ENCODE measurements around the gene PIGZ.
A peak's percentile ranks its signal among the peaks of the same experiment; 100 is the strongest.

Gene PIGZ

DNA sequence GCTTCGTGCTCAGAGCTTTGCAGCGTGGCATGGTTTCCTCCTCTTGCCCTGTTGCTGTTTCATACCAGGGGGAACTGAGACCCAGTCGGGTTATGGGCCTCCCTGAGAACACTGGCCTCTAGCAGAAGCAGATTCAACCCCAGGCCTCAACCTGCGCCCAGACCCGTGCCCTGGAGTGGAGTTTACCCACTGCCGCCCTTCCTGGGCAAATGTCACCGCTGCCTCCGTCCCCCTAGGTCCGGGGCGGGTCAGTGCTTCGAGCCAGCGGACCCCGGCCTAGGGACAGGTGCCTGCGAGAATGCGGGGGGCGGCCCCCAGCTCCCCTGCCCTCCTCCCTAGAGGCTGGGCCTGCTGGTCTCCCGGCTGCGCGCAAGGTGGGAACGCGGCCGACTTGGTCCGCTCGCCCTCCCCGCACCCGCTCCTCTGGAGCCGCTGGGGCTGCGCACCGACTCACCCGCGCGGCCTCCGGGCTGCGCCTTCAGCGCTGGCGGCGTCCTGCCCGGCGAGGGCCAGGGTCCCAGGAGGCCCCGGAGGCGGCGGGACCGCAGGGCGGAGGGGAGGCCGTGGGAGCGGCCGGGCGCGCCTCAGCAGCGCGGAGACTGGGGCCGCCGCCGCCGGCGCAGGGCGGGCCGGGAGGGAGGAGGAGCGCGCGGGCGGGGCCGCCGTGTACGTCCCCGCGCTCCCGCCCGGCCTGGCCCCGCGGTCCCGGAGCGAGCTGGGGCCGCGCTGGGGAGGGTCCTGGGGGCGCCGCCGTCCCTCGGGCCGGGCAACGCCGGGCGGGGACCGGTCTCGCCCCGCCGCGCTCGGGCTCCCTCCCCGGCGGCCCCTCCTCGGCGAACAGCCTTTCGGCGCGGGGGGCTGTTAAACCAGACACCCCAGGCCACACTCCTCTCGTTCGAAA, at the start of gene PIGZ:
Gene PIGZ, minus strand, starts transcription at position 601 of the 901 bp plus-strand sequence. CDS start 16,802 bp downstream, outside the sequence.
- DNase-seq = peak; percentile 65

GRCh38 chr3:197017003-197017402, 48.4 kb upstream of the PIGZ start:
- peak; percentile 14 for DNase-seq

- peak; percentile 13 for DNase-seq
These were observed 47.4 kb upstream of the PIGZ start for GRCh38 chr3:197015790-197016736.

DNA sequence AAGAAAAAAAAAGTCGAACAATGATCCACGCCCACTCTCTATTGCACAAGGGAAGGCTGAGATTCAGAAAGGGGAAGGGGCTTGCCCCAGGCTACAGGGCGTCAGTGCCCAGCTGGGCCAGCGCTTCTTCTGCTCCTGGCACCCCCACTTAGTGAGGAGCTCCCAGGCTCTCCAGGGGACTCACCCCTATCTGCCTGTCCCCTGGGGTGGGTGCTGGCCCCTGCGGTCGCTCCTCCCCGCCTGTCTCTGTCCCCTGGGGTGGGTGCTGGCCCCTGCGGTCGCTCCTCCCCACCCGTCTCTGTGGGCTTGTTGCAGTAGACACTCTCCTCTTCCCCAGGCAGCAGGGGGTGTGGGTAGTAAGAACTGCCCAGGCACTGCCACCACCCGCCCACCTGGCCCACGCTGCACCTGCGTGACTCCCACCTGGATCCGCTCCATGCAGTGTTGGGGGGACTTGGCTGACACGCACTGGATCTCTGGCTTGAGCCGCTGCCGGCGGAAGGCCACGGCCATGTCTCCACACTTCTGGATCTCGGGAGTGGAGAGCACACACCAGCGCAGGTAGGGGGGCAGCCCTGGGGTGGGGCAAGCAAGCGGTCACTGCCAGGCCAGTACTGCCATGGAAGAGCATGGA, 46.4 kb upstream of the PIGZ start:
- DNase-seq = no peak

DNA sequence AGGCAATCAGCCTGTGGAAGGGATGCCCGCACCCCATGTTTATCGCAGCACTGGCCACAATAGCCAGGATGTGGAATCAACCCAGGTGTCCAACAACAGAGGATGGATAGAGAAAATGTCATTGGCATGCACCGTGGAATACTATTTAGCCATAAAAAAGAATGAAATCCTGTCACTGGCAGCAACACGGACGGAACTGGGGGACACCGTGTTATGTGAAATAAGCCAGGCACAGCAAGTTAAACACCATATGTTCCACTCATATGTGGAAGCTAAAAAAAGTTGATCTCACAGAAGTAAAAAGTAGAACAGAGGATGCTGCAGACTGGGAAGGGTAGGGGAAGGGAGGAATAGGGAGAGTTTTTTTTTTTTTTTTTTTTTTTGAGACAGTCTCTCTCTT, 45.4 kb upstream of the PIGZ start:
- DNase-seq = no peak

GRCh38 chr3:197012540-197012883, 43.9 kb upstream of the PIGZ start:
- no peak for DNase-seq

DNA sequence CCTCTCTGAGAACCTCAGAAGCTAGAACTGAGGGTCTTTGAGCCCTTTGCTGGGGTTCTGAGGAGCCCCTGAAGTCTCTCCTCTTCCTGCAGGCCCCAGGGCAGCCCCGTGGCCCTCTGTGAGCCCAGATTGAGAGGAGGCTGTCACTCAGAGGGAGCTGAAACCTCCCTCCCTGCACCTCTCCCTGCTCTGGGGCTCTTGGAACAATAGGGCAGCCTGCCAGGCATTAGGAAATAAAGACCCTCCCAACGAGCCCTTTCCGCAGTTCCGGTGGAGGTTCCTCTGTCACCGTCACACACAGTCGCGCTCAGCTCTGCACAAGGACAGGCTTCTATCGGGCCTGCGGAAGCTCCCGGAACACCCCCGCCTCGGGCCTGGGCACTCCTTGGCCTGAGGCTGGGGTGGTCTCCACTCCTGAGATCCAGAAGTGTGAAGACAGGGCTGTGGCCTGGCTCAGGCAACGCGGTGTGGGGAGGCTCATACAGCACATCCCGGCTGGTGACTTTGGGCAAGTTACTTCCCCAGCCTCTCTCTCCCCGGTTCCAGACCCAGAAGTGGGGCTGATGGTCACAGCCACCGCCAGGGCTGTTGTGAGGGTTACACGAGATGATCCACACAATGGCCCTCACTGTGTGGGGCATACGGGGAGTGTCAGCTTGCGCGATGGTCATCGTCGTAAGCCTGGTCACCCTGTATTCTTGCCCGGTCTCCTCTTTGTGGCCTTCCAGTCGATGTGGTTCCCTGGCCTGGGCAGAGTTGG, 43.3 kb upstream of the PIGZ start:
- DNase-seq = no peak

DNA sequence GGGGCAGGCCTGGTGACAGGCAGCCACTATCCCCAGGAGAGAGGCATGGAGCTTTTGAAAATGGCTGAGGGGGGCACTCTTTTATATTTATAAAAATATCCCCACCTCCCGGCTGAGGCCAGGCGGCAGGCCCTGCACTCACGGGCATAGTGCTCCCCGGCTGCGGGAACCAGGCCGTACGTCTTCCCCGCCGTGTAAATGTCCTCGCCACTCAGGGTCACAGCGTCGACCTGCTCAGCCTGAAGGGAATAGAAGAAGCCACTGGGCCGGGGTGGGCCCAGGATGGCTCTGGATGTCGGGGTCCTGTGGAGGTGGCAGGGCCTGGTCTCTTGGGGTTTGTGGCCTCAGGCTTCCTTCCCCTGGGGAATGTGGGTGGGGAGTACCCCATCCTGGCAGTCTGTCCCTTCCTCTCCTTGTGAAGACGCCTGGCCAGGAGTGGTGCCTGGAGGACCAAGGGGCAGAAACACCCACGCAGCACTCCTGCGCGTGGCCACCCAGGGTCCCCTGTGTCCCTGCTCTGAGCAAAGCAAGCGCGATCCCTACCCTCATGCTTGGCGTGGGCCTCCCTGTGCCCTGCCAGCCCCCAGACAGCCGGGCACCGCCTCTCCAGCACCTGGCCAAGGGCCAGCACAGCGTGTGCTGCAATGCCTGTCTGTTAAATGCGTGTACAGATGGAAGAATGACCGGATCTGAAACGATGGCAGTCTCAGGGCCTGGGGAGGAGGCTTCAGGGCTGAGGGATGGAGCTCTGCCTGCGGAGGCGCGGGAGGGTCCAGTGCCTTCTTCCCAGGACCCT, 42.1 kb upstream of the PIGZ start:
- DNase-seq = no peak

- DNase-seq = no peak
These were observed 40.9 kb upstream of the PIGZ start for GRCh38 chr3:197009532-197010019.

DNA sequence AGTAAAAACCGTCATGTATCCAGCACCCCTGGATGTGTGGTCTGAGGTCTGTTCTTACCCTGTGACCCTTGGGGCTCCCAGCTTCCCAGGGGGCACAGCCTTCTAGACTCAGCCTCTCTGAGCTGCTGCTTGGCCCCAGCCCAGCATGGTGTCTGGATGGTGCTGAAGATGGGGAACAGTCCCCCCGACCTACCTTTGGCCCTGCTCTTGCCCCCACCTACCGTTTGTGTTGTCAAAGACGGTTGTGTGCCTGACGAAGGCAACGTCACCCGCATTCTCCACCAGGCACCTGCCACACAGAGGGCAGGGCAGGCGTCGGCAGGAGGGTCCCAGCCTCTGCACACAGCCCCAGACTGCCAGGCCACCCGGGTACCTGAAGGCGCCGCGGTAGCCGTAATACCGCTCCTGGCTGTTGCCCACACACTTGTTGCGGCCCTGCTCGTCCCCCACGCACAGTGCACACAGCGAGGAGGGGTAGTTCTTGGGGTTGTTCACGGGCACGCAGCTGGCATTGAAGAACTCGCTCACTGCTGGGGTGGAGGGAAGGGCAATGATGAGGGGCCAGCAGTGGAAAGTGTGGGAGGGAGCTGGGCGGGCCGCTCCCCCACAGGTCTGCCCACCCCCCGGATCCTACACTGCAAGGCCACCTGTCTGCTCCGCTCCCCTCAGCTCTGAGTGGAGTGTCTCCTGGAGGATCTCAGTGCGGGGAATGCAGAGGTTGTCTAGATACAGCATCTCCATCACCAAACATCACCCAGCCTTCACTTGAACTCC, 40.0 kb upstream of the PIGZ start:
- DNase-seq = no peak

- no peak for DNase-seq
These were observed 39.3 kb upstream of the PIGZ start for GRCh38 chr3:197007953-197008352.

DNA sequence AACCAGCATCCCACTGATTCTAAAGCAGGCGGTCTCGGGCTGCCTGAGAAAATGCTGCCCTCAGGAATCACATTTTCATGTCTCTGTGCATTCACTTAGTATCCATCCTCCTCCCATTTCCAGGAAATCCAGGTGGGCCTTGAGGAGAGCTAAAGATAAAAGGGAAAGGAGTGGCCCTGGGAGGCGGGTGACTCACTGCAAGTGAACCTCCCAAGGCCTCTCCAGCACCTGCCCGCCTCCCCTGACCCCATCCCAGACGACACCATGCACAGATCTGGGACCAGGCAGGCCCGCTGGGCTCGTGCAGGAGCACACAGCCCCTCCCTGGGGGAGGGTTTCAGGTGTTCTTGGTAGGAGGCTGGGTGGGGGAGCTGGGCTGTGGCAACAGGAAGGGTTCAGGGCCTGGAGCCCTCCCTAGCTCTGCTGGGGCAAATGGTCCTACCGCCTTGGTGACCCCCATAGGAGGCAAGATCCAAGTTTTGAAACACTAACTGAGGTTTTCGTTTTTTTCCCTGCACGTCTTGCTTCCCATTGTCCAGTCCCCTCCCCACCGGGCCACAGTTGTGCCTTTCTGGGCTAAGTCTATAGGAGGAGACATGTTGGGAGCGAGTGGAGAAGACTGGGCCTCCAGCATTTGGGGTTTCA, 38.8 kb upstream of the PIGZ start:
- DNase-seq = no peak

DNA sequence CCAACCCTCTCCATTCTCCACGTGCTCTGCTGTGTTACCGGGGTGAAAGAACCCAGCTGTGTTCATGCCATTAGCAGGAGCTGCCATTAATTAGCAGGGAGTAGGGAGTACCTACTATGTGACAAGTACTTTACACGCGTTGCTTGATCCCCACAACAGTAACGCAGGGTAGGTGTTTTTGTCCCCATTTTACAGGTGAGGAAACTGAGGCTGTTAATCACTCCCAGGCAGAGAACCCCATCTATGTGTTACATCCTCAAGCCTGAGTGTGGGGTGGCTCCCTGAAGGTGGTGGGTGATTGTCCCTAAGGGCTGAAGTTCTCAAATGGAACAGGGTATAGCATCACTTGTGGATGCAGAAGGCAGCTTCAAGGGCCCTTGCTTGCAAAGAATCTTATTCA, 38.2 kb upstream of the PIGZ start:
- DNase-seq = no peak

GRCh38 chr3:197006446-197006845, 37.8 kb upstream of the PIGZ start:
- DNase-seq = no peak

GRCh38 chr3:197003461-197004385, 35.1 kb upstream of the PIGZ start:
- no peak for DNase-seq

GRCh38 chr3:197002701-197003454, 34.2 kb upstream of the PIGZ start:
- DNase-seq = peak; percentile 99

DNA sequence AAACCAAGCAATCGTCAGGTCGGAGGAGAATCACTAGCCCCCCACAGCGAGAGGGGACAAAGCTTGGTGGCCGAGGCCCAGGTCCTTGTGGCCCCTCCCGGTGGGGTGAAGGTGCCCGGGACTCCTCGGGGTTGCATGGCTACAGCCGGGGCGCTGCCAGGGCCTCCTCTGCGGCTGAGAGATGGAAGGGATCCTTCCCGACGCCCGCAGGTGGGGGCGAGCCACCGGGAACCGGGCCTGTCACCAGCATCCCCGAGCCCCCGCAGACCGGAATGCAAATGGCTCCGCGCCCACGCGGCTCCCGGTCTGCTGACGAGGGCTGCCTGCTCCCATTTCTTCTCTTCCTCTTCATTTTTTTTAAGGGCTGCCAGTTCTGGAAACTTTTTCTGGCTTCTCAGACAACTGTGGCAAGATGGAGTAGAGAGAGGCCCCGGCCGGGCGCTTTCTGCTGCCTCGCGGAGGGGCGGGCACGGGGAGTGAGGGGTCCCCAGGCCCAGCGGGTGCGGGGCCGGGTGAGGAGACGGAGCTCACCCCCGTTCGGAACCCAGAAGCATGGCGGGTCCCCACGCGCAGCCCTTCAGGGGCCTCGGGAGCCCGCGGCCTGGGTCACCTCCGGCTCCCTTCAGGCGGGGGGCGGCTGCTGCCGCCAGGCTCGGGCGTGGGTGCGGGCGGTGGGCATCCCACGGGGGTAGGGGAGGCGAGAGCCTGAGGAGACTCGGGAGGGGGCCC, 33.5 kb upstream of the PIGZ start:
- DNase-seq = no peak
